GM21423 (cell line): ENCODE data around the gene REV1.
"Not testable (repeated sequence)": the region's sequence is repeated elsewhere in the genome, so short reads cannot be mapped to it uniquely, and the experiment has no call there.

ENCODE experiments used
- ATAC-seq: cut with Tn5 transposase; IDR thresholded peaks from one replicate; pipeline ENCODE4 v1.9.1; 2021; ENCODE audit warnings: mild to moderate bottlenecking, moderate library complexity; ENCODE audit not compliant: unreplicated experiment

The REV1 gene

GRCh38 chr2:99368854-99369253 is 121.0 kb downstream of the REV1 start:
- not testable (repeated sequence) for ATAC-seq

GRCh38 chr2:99365661-99366060 is 124.2 kb downstream of the REV1 start:
- no peak for ATAC-seq

- ATAC-seq: no peak
These were observed 133.0 kb downstream of the REV1 start for GRCh38 chr2:99356853-99357252.

- ATAC-seq: not testable (repeated sequence)
These were observed 135.0 kb downstream of the REV1 start for GRCh38 chr2:99354825-99355224.

- ATAC-seq: no peak
These were observed 135.7 kb downstream of the REV1 start for GRCh38 chr2:99354070-99354469.
